ENCODE data around the gene TNFAIP2. TPM values are rescaled to one million over a fixed set of nuclear protein-coding genes. Genes with fewer than 3 reads are reported as not detected.

TNFAIP2 gene
- total RNA-seq, 1 donor from 2014 or later: 4.3 TPM

- no peak for TF ChIP-seq CTCF (IDR thresholded peaks at IDR 0.05; ENCODE audit: partially characterized antibody, unreplicated experiment)
- Mint-ChIP-seq H3K36me3 (ENCODE audit: unreplicated experiment) (peaks cover 5% of the 10 kb centered on the region), H3K9me3 (ENCODE audit: unreplicated experiment) (peaks cover 8% of the 10 kb centered on the region), H3K27ac (ENCODE audit: unreplicated experiment) (peak overlapping the region; percentile 68), H3K4me1 (ENCODE audit: low read depth, unreplicated experiment) (peaks cover 11% of the 10 kb centered on the region), H3K4me3 (ENCODE audit: unreplicated experiment) (no peak overlapping the region), H3K27me3 (ENCODE audit: unreplicated experiment) (peaks cover 10% of the 10 kb centered on the region)
- DNase-seq: no peak
Measured at GRCh38 chr14:103136388-103137271, 13.4 kb downstream of the TNFAIP2 start.

DNA sequence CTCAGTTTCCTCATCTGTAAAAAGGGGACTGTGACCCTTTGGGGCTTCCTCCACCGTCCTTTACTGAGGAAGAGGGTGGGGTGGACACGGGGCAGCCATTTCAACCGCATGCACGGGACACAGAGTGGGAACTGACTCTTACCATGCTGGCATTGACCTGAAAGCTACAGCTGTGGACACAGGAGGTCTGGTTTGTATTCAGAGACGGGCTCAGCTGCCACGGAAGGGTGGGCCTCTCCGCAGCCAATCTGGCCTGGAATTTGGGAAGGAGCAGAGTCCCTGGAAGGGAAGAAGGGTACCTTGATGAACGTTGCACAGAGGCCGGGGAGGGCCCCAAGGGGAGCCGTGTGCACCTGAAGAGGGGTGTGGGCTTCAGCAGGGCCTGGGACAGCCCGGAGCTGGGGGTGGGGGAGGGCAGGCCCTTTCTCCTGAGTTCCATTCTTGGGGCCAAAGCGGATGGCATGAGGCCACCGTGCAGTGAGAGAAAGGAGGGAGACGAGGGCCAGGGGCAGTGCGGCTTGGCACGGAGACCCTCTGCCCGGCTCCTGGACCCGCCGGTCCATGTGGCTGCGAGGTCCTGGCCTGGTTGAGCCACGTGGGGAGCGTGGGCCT is 14.5 kb downstream of the TNFAIP2 start:
- no peak overlapping the region for H3K4me3 Mint-ChIP-seq (ENCODE audit: unreplicated experiment)
- peaks cover 7% of the 10 kb centered on the region for H3K27me3 Mint-ChIP-seq (ENCODE audit: unreplicated experiment)

GRCh38 chr14:103138301-103139131 is 15.3 kb downstream of the TNFAIP2 start:
- peak; percentile 54 for DNase-seq
- Mint-ChIP-seq H3K4me3 (ENCODE audit: unreplicated experiment) (peak overlapping the region; percentile 49), H3K9me3 (ENCODE audit: unreplicated experiment) (peaks cover 9% of the 10 kb centered on the region), H3K27ac (ENCODE audit: unreplicated experiment) (no peak overlapping the region), H3K27me3 (ENCODE audit: unreplicated experiment) (peaks cover 7% of the 10 kb centered on the region), H3K4me1 (ENCODE audit: low read depth, unreplicated experiment) (peaks cover 29% of the 10 kb centered on the region), H3K36me3 (ENCODE audit: unreplicated experiment) (peaks cover 5% of the 10 kb centered on the region)
- no peak for TF ChIP-seq CTCF (IDR thresholded peaks at IDR 0.05; ENCODE audit: partially characterized antibody, unreplicated experiment)

More for the DNA sequence above, 14.5 kb downstream of the TNFAIP2 start:
- Mint-ChIP-seq H3K4me1 (ENCODE audit: low read depth, unreplicated experiment) (peaks cover 22% of the 10 kb centered on the region), H3K27ac (ENCODE audit: unreplicated experiment) (no peak overlapping the region), H3K9me3 (ENCODE audit: unreplicated experiment) (peaks cover 10% of the 10 kb centered on the region), H3K36me3 (ENCODE audit: unreplicated experiment) (peaks cover 5% of the 10 kb centered on the region)
- no peak for DNase-seq
- no peak for TF ChIP-seq CTCF (IDR thresholded peaks at IDR 0.05; ENCODE audit: partially characterized antibody, unreplicated experiment)

GRCh38 chr14:103139132-103140025 is 16.1 kb downstream of the TNFAIP2 start:
- H3K27ac Mint-ChIP-seq (ENCODE audit: unreplicated experiment): no peak overlapping the region

More at GRCh38 chr14:103139132-103140025, 16.1 kb downstream of the TNFAIP2 start:
- peaks cover 5% of the 10 kb centered on the region for H3K36me3 Mint-ChIP-seq (ENCODE audit: unreplicated experiment)
- no peak for TF ChIP-seq CTCF (IDR thresholded peaks at IDR 0.05; ENCODE audit: partially characterized antibody, unreplicated experiment)
- peaks cover 9% of the 10 kb centered on the region for H3K9me3 Mint-ChIP-seq (ENCODE audit: unreplicated experiment)
- DNase-seq: no peak
- peaks cover 7% of the 10 kb centered on the region for H3K27me3 Mint-ChIP-seq (ENCODE audit: unreplicated experiment)
- peaks cover 29% of the 10 kb centered on the region for H3K4me1 Mint-ChIP-seq (ENCODE audit: low read depth, unreplicated experiment)
- H3K4me3 Mint-ChIP-seq (ENCODE audit: unreplicated experiment): peak overlapping the region; percentile 49
